GM19395 (cell line): ENCODE data around the gene SOX5.
"Not testable (repeated sequence)": the region's sequence is repeated elsewhere in the genome, so short reads cannot be mapped to it uniquely, and the experiment has no call there.

ENCODE experiments used
- ATAC-seq: cut with Tn5 transposase; IDR thresholded peaks from one replicate; pipeline ENCODE4 v1.9.1; 2021; ENCODE audit warnings: mild to moderate bottlenecking, moderate library complexity; ENCODE audit not compliant: unreplicated experiment

The SOX5 gene

DNA sequence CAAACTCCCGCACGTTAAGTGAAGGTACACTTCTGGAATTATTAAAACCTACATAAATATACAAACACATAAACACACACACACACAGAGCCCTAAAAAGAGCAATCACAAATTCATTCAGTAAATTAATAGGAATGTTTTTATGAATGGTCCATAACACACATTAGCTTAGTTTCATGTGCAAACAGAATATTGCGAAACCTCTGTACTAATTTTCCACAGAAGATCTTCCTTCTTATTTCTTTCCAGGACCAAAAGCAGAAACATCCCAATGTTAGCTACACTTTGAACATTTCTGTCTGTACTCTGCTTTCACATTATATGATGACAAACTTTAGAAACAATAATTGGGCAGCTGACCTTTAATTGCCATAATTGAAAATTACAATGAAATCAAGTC is 101.6 kb downstream of the SOX5 start:
- no peak for ATAC-seq

DNA sequence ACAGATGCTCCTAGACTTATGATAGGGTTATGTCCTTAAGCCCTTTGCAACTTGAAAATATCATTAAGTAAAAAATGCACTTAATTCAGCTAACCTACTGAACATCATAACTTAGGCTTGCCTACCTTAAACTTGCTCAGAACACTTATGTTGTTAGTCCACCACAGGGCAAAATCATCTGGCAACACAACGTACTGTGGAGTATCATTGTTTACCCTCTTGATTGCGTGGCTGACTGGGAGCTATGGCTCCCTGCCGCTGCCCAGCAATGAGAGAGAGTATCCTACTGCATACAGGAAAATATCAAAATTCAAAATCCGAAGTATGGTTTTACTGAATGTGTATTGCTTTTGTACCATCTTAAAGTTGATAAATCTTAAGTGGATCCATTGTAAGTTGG is 105.5 kb downstream of the SOX5 start:
- ATAC-seq = no peak

DNA sequence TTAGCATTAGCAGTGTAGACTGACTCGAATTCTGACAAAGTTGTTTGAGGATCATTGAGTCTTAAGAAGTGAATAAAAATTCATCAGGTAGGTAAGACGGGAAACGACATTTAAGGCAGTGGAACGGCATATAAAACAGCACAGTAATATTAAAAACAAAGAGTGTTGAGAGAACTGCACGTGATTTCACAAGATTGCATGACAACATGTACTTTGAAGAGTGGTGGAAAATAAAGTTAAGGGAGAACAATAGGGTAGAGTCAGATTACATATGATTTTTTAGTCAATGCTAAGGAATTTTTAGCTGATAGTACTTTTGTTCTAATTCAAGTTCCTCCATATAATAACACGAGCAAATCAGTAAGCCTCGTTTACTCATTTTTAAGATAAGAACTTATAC is 115.4 kb downstream of the SOX5 start:
- no peak for ATAC-seq

DNA sequence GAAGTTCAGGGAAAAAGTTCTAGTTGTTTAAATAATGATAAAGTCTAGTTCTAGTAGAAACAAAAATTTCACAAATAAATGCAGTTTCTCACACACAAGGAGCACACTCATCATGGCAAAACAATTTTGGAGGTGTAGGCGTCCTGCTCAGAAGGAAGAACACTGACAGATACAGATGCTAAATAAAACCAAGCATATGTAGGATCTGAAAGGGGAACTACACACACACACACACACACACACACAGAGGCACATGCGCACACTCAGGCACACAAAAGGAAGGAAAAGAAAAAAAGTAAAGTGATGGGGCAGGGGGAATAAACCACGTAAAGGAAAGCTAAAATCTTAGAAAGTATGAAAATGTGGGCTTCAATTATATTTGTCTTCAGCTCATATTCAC is 117.7 kb downstream of the SOX5 start:
- ATAC-seq = no peak

DNA sequence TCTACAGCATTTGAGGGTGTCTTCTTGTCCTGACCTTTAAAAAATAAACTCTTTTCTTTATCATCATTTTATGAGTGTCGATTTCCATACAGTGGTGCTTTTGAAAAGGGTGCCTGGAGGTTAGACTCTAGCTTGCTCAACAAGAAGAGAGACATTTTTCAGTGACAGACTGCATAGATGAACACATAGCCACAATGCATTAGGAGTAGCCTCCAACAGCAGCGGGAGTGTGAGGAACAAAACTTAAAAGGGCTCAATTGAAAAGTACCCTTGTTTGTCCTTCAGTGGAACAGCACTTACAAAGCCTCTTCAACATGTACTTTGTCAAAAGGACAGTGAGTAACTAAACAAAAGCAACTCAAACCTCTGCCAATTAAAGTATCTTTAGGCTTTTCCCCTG is 119.3 kb downstream of the SOX5 start:
- ATAC-seq = no peak

DNA sequence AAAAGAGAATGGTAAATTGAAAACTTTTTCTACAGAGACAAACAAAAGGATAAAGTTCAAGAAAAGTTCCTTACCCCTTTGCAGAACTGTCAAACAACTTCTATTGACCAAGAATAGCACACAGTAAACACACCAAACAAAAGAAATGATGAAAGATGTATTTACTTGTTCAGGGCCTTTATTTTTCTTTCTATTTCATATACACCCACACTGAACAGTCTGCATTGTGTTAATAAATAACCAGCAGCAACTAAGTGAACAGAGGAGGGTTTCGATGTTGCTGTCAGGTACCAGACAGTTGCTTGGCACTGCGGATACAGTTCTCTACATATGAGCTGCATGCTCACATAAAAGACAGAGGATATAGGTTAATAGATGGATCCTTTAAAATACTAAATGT is 122.1 kb downstream of the SOX5 start:
- ATAC-seq = no peak

DNA sequence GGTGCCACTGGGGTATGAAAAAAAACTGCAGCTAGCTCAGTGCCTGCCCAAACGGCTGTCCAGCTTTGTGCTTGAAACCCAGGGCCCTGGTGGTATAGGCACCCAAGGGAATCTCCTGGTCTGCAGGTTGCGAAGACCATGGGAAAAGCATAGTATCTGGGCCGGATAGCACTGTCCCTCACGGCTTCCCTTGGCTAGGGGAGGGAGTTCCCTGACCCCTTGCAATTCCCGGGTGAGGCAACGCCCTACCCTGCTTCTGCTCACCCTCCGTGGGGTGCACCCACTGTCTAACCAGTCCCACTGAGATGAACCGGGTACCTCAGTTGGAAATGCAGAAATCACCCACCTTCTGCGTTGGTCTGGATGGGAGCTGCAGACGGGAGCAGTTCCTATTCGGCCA is 124.3 kb downstream of the SOX5 start:
- ATAC-seq = not testable (repeated sequence)

DNA sequence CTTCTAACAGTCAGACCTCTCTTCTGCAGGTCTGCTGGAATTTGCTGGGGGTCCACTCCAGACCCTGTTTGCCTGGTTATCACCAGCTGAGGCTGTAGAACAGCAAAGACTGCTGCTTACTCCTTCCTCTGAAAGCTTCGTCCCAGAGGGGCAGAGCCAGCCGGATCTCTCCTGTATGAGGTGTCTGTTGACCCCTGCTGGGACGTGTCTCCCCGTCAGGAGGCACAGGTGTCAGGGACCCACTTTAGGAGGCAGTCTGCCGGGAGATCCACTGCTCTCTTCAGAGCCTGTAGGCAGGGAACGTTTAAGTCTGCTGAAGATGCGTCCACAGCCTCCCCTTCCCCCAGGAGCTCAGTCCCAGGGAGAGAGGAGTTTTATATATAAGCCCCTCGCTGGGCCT is 125.1 kb downstream of the SOX5 start:
- ATAC-seq = no peak

DNA sequence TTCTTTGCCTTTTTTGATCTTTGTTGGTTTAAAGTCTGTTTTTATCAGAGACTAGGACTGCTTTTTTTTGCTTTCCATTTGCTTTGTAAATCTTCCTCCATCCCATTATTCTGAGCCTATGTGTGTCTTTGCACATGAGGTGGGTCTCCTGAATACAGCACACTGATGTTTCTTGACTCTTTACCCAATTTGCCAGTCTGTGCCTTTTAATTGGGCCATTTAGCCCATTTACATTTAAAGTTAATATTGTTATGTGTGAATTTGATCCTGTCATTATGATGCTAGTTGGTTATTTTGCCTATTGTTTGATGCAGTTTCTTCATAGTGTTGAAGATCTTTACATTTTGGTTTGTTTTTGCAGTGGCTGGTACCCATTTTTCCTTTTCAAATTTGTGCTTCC is 126.6 kb downstream of the SOX5 start:
- not testable (repeated sequence) for ATAC-seq

DNA sequence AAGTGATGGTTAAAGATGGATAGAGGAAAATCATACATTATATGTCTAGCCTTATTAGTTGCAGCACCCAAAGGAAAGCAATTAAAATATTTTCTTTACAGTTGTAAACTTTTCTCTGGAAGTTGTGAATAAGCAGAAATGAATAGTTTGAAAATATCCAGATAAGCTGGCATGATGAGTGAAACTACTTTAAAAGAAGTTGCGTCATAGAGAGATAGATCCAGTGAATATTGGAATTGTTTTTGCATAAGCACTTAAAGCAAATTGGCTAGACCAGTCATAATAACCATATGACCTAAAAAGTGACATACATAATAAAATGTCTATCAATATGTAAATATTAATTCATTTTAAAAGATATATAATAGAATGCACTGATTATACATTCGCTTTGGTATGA is 132.1 kb downstream of the SOX5 start:
- ATAC-seq = no peak

DNA sequence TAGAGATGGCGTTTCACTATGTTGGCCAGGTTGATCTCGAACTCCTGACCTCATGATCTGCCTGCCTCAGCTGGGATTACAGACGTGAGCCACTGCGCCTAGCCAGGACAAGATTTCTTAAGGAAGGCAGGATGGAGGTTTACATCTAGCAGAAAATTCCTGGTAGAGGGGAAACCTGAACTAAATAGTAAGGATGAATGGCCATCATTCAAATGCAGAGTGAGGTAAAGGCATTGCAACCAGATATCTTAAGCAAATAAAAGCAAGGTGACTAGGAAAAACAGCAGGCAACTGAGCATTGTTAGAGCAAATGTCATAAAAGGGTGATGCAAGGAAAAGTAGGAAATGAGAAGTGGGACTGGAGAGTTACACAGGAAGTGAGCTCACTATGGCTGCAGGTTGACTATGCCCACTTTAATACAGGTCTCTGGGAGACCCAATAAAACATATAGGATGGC is 133.0 kb downstream of the SOX5 start:
- ATAC-seq = no peak

DNA sequence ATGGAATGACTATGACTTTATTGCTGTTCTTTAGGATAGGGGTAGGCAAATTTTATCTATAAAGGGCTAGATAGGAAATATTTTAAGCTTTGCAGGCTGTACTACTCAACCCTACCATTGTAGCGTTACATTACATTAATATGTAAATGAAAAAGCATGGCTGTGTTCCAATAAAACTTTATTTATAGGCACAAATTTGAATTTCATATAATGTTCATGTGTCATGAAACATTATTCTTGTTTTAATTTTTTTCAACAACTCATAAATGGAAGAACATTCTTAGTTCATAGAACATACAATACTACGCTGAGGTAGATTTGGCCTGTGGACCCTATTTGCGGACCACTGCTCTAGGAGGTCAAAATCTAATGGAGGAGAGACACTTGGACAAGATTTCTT is 133.7 kb downstream of the SOX5 start:
- ATAC-seq = no peak

DNA sequence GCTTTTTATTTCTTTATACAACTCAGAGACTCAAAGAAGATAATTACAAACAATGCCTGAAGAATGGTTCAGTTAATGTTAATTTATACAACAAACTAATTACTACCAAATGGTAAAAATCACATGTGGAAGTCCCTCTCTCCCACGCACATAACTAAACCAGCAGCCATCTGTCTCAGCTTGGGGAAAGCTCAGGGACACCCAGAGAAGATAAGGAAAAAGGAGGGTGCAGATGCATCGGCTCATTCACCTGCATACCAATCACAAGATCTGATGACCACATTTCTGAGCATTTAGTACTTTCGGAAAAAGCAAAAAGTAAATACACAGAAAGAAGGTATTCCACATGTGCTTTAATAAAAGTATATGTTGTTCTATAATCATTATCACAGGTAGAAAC is 136.3 kb downstream of the SOX5 start:
- ATAC-seq = no peak

DNA sequence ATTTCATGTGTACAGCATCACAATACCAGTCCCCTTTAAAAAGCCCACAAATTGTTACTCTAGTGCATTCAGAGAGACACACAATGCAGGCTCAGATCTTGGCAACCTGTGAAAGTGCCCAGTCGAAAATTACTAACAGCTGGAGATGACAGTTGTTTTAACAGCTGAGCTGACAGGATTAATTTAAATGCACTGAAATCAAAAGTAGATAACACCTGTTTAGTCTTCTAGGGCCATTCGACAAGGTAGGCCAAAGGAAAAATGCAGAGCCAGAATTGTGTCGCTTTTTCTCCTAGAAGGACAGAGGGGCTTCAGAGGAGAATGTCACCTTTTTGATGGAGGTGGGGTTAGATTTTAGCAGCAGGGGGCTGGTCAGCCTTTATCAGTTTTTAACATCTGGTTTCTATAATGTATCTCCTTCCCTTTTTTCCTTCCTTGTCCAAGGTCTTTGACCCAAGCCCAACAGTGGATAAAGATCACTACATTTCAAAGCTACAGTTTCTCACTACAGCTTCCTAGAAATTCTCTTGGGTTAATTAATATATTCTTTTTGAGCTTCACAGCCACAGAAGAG is 139.1 kb downstream of the SOX5 start:
- ATAC-seq = no peak

DNA sequence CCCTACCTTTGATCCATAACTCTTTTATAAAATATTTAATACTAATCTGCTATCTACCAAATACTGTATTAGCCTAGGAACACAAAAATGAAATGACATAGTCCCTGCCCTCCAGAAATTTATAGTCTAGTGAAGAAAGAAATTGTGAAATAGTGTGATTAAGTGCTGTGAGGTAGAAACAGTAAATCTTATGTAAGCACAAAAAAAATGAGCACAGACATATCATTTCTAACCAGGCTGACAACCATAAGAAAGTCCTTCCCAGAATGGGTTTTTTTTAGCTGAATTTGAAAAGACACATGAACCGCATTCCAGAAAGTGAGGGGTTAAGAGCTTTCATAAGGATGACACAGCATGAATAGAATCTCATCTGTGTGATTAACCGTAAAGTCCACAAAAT is 145.9 kb downstream of the SOX5 start:
- ATAC-seq = no peak

DNA sequence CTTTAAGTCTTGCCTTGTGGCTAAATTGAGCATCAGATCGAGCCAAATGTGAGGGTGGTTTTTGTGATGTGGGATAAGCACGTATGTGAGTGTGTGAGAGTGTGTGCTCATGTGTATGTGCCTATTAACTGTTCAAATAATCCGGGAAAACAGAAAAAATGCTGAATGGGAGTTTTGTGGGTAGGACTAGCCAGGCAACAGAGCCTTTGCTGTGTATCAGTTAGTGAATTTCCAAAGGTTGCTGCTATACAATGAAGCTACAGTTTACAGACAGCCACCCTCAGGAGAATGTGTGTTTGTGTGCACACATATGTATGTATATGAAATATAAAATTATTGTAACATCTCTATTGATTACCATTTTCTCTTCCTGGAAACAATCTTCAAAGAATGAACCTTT is 154.0 kb downstream of the SOX5 start:
- no peak for ATAC-seq

DNA sequence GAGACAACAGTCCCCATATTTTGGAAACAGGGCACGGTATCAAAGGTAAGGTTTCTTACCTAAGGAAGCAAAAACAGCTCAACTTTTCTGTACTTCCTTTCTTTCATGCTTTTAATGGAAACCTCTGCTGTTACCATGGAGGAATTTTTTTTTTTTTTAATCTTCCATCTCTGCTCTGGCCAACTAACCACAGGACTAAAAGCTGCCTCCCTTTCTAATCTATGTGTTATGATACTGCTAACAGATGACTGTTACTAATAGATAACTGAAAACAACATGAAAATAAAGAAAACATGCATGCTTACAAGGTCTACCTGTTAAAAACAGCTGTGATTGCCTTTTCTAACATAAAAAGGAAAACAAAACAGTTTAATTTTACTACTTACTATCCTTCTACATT is 168.4 kb downstream of the SOX5 start:
- ATAC-seq = no peak

DNA sequence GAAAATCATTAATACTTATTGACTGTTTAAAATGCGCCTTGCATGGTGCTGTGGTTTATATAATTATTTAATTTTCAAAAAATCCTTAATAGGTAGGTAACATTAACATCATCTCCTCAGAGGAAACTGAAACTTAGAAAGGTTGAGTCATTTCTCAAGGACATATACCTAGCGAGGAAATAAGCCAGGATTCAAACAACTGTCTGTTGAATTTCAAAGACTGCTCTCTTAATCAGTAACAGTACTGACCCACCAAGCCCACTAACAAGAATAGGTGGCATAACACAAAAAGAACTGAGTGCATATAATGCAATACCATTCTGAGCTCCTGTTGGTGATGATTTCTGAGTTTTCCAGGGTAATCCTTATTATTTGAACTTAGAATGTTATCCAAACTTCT is 174.3 kb downstream of the SOX5 start:
- peak; percentile 61 for ATAC-seq

DNA sequence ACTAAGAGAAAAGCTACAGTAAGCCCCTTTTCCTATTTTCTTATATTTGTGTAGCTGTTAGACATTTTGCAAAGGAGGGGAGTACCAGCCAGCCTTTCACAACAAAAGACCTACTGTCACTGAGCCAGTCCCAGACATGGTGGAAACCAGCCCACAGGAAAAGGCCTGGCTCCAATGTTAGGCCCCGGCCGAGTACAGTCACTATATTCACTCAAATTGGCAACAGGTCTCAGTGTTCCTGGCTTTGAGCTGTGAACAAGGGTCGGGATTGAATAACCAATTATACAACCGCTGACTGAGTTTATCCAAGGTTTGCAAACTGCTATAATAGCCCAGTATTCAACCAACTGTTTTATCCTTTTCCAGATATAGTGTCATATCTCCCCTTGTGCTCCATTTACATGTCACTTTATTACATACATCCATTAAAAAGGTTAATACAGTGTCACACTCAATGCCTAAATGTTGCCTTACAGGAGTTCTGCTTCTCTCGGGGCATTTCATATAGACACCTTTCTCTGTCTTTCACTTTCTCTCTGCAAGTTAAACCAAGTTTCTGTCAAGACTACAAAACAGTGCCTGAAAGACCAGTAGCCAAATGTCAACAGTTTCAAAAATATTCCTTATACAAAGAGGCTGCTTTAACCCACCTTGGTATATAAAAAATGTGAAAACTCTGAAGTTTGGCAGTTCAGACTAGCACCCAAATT is 178.1 kb downstream of the SOX5 start:
- no peak for ATAC-seq

DNA sequence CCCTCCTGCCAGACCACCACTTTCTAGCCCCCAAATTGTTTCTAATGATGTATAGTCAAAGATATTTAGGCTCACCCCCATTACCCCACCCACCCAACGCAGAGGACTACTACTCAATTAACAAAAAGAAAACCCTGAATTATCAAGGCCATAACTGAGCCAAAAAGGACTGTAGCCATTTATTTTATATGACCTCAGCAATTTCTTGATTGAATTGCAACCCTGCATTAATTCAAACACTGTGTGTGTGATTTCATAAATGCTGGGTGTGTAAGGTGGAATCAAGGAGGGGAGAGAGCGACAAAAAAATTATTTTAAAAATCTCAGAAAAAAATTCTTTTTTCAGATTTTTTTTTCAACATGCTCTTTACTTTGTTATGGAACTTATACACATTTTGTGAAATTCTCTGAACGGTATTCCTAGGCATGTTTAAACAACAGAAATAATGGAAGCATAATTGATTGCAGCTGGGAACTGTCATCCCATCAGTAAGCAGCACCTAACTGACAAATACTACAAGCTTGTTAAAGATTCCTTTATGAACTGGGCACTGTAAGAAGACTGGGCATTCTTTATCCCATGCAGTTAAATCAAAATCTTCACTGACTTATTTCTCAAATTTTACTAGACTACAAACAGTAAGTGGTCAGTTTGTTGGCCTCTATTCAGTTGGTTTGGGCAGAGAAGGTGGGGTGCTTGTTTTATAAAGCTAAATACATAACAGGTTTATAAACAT is 179.1 kb downstream of the SOX5 start:
- ATAC-seq = no peak

DNA sequence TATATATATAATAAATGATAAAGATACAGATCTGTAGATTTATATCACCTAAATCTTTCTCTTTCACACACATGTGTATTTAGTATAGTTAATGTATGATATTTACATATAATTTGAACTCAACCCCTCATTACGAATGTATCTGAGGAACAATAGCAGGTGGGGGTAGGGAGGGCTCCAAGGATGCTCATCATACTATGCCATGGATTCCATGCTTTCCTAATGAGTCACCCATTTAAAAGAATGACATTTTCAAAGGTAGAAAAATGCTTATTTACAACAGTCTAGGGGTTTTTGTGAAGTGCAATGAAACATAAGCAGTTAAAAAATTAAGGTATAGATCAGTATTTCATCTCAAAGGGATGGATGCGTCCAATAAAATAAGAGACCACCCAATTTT is 181.6 kb downstream of the SOX5 start:
- ATAC-seq = no peak

DNA sequence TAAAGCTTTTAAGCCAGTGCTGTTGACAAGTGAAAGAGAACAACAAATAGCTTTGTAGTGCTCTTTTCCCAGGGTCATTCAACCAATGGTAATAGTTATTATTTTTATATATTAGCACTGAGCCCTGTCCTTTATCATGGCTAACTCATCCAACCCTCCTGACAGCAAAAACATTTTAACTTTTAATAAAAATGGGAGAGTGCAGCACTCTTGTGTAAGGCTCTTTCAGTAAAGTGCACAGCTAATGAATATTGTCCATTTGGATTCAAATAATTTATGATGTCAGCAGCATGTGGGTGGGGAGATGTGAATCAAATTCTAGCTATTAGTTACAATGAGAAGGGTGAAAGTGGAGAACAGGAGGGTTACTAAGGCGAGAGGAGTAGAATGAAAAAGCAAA is 185.7 kb downstream of the SOX5 start:
- no peak for ATAC-seq
